Vagina (tissue), 2 donors: ENCODE data around the gene TEX13D. TPM values are rescaled to one million over a fixed set of nuclear protein-coding genes. Genes with fewer than 3 reads are reported as not detected.

Source experiments
- DNase-seq, 2 donors: peaks; one replicate each; pipeline ENCODE4 v3.0.0-alpha.2; 2017; ENCODE audit errors: extremely low spot score in 2 of 2
- H3K27ac ChIP-seq: fragments of 200-600 bp; sonication (generic); one replicate; pipeline ENCODE4 v1.5.1; 2019
- H3K27me3 ChIP-seq: fragments of 200-600 bp; sonication (generic); one replicate; pipeline ENCODE4 v1.5.1; 2019
- H3K36me3 ChIP-seq, 2 donors: fragments of 200-600 bp; sonication (generic); one replicate each; pipeline ENCODE4 v1.5.1; 2017 to 2019
- H3K4me1 ChIP-seq: fragments of 200-600 bp; sonication (generic); one replicate; pipeline ENCODE4 v1.5.1; 2019
- H3K4me3 ChIP-seq, 2 donors: fragments of 200-600 bp; sonication (generic); 1 replicate in 1 of 2; 2 replicates in 1 of 2; pipeline ENCODE4 v1.5.1; 2016 to 2019
- H3K9me3 ChIP-seq: fragments of 200-600 bp; sonication (generic); one replicate; pipeline ENCODE4 v1.5.1; 2019
- POLR2A ChIP-seq, 2 donors: fragments of 450-650 bp; IDR thresholded peaks; one replicate each; pipeline ENCODE4 v1.6.1; 2017; ENCODE audit warnings: antibody characterized with exemption in 2 of 2, mild to moderate bottlenecking in 2 of 2, moderate library complexity in 2 of 2
- POLR2AphosphoS5 ChIP-seq, 2 donors: sonication (generic); formaldehyde crosslinking; IDR thresholded peaks; one replicate each; pipeline ENCODE4 v1.9.0; 2017; ENCODE audit warnings: antibody characterized with exemption in 2 of 2, mild to moderate bottlenecking in 2 of 2, low read depth in 1 of 2; ENCODE audit not compliant: insufficient read depth in 1 of 2
- intact Hi-C: fragments of 100-400 bp; cut with DNase I; formaldehyde crosslinking; loops from one replicate; pipeline ENCODE4 v1.15.1; 2023
- total RNA-seq: library from RNA; depleted of rRNA; stranded (reverse); fragments of >200 nt; gene quantifications from one replicate; pipeline ENCODE4 v1.2.3, GENCODE V29; 2016
- TF ChIP-seq, protein P1 (sequence below), 3 experiments: fragments of 450-650 bp in 2 of 3; fragments of 200-600 bp in 1 of 3; sonication (generic) in 1 of 3; IDR thresholded peaks; one replicate each; pipeline ENCODE4 v1.5.1; 2017 to 2019; ENCODE audit warnings: antibody characterized with exemption in 3 of 3, mild to moderate bottlenecking in 2 of 3, moderate library complexity in 2 of 3

TEX13D gene
- total RNA-seq, 1 donor from 2014 or later: not detected

GRCh38 chrX:124362072-124362471, 29.6 kb downstream of the TEX13D start:
- Histone ChIP-seq H3K4me3 (no peak overlapping the region), H3K4me1 (no peaks in the 10 kb centered on the region), H3K27me3 (no peaks in the 10 kb centered on the region), H3K36me3 (no peaks in the 10 kb centered on the region), H3K9me3 (no peaks in the 10 kb centered on the region), H3K27ac (no peak overlapping the region)
- DNase-seq: no peak
- TF ChIP-seq, protein P1, sequence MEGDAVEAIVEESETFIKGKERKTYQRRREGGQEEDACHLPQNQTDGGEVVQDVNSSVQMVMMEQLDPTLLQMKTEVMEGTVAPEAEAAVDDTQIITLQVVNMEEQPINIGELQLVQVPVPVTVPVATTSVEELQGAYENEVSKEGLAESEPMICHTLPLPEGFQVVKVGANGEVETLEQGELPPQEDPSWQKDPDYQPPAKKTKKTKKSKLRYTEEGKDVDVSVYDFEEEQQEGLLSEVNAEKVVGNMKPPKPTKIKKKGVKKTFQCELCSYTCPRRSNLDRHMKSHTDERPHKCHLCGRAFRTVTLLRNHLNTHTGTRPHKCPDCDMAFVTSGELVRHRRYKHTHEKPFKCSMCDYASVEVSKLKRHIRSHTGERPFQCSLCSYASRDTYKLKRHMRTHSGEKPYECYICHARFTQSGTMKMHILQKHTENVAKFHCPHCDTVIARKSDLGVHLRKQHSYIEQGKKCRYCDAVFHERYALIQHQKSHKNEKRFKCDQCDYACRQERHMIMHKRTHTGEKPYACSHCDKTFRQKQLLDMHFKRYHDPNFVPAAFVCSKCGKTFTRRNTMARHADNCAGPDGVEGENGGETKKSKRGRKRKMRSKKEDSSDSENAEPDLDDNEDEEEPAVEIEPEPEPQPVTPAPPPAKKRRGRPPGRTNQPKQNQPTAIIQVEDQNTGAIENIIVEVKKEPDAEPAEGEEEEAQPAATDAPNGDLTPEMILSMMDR (IDR thresholded peaks at IDR 0.05): no peak
- no peak for TF ChIP-seq POLR2AphosphoS5 (IDR thresholded peaks at IDR 0.05; ENCODE audit: insufficient read depth in 1 of 2, low read depth in 1 of 2)
- intact Hi-C loops: no loop called here

GRCh38 chrX:124362761-124363160, 30.3 kb downstream of the TEX13D start:
- H3K4me3 ChIP-seq: no peak overlapping the region
- no peak for DNase-seq
- no peaks in the 10 kb centered on the region for H3K4me1 ChIP-seq
- no peaks in the 10 kb centered on the region for H3K27me3 ChIP-seq
- TF ChIP-seq POLR2AphosphoS5 (IDR thresholded peaks at IDR 0.05; ENCODE audit: insufficient read depth in 1 of 2, low read depth in 1 of 2): no peak
- TF ChIP-seq, protein P1 (IDR thresholded peaks at IDR 0.05): no peak
- TF ChIP-seq POLR2A (IDR thresholded peaks at IDR 0.05): no peak
- intact Hi-C loops: no loop called here
- no peak overlapping the region for H3K27ac ChIP-seq
- no peaks in the 10 kb centered on the region for H3K36me3 ChIP-seq
- no peaks in the 10 kb centered on the region for H3K9me3 ChIP-seq

GRCh38 chrX:124369722-124370121, 37.3 kb downstream of the TEX13D start:
- H3K9me3 ChIP-seq: no peaks in the 10 kb centered on the region
- H3K36me3 ChIP-seq: no peaks in the 10 kb centered on the region
- no peak overlapping the region for H3K4me3 ChIP-seq
- intact Hi-C loops: no loop called here
- no peak overlapping the region for H3K27ac ChIP-seq
- no peaks in the 10 kb centered on the region for H3K27me3 ChIP-seq
- no peaks in the 10 kb centered on the region for H3K4me1 ChIP-seq
- DNase-seq: no peak
- no peak for TF ChIP-seq POLR2AphosphoS5 (IDR thresholded peaks at IDR 0.05; ENCODE audit: insufficient read depth in 1 of 2, low read depth in 1 of 2)
- no peak for TF ChIP-seq POLR2A (IDR thresholded peaks at IDR 0.05)
- TF ChIP-seq, protein P1 (IDR thresholded peaks at IDR 0.05): no peak

- Histone ChIP-seq H3K27me3 (no peaks in the 10 kb centered on the region), H3K36me3 (no peaks in the 10 kb centered on the region), H3K27ac (no peak overlapping the region), H3K4me1 (no peaks in the 10 kb centered on the region), H3K9me3 (no peaks in the 10 kb centered on the region), H3K4me3 (no peak overlapping the region)
- TF ChIP-seq POLR2A (IDR thresholded peaks at IDR 0.05) (no peak), POLR2AphosphoS5 (IDR thresholded peaks at IDR 0.05; ENCODE audit: insufficient read depth in 1 of 2, low read depth in 1 of 2) (no peak)
- TF ChIP-seq, protein P1 (IDR thresholded peaks at IDR 0.05): no peak
- DNase-seq: no peak
- intact Hi-C loops: no loop called here
These were observed 40.9 kb downstream of the TEX13D start for GRCh38 chrX:124373348-124373747.

GRCh38 chrX:124378643-124379042, 46.2 kb downstream of the TEX13D start:
- intact Hi-C loops: no loop called here

More at GRCh38 chrX:124378643-124379042, 46.2 kb downstream of the TEX13D start:
- no peak for TF ChIP-seq POLR2A (IDR thresholded peaks at IDR 0.05)
- no peak for TF ChIP-seq POLR2AphosphoS5 (IDR thresholded peaks at IDR 0.05; ENCODE audit: insufficient read depth in 1 of 2, low read depth in 1 of 2)
- TF ChIP-seq, protein P1 (IDR thresholded peaks at IDR 0.05): no peak
- Histone ChIP-seq H3K9me3 (no peaks in the 10 kb centered on the region), H3K27me3 (no peaks in the 10 kb centered on the region), H3K27ac (no peak overlapping the region), H3K4me1 (no peaks in the 10 kb centered on the region), H3K36me3 (no peaks in the 10 kb centered on the region), H3K4me3 (no peak overlapping the region)
- no peak for DNase-seq
